GM18511 (cell line): ENCODE measurements around the gene CDH4.

Experiments
- ATAC-seq: cut with Tn5 transposase; IDR thresholded peaks from one replicate; pipeline ENCODE4 v1.9.1; 2021; ENCODE audit warnings: mild to moderate bottlenecking, moderate library complexity; ENCODE audit not compliant: unreplicated experiment

Gene CDH4

GRCh38 chr20:61875221-61875885 is 623.3 kb downstream of the CDH4 start:
- no peak for ATAC-seq

- no peak for ATAC-seq
These were observed 623.9 kb downstream of the CDH4 start for GRCh38 chr20:61875996-61876395.

- no peak for ATAC-seq
These were observed 625.1 kb downstream of the CDH4 start for GRCh38 chr20:61876952-61877728.

GRCh38 chr20:61877776-61878477 is 625.9 kb downstream of the CDH4 start:
- no peak for ATAC-seq

- no peak for ATAC-seq
These were observed 626.6 kb downstream of the CDH4 start for GRCh38 chr20:61878478-61879302.

GRCh38 chr20:61879303-61879620 is 627.2 kb downstream of the CDH4 start:
- no peak for ATAC-seq

- ATAC-seq = no peak
These were observed 627.6 kb downstream of the CDH4 start for GRCh38 chr20:61879694-61880093.

- ATAC-seq = no peak
These were observed 628.6 kb downstream of the CDH4 start for GRCh38 chr20:61880706-61881105.

GRCh38 chr20:61881416-61881815 is 629.4 kb downstream of the CDH4 start:
- ATAC-seq = no peak

- no peak for ATAC-seq
These were observed 629.8 kb downstream of the CDH4 start for GRCh38 chr20:61881861-61882260.

- no peak for ATAC-seq
These were observed 630.9 kb downstream of the CDH4 start for GRCh38 chr20:61882716-61883615.

GRCh38 chr20:61883857-61884393 is 631.9 kb downstream of the CDH4 start:
- ATAC-seq = no peak

GRCh38 chr20:61884571-61885389 is 632.7 kb downstream of the CDH4 start:
- ATAC-seq = no peak

- ATAC-seq = no peak
These were observed 634.0 kb downstream of the CDH4 start for GRCh38 chr20:61885759-61886715.

- ATAC-seq = no peak
These were observed 634.9 kb downstream of the CDH4 start for GRCh38 chr20:61886721-61887595.

- ATAC-seq = no peak
These were observed 635.6 kb downstream of the CDH4 start for GRCh38 chr20:61887596-61888093.
